ENCODE data around the gene FAM168B.

The FAM168B gene

GRCh38 chr2:130998561-130998960 is 94.7 kb downstream of the FAM168B start:
- no peak for TF ChIP-seq CTCF (IDR thresholded peaks at IDR 0.05; ENCODE audit: low read depth, low read length, missing control alignments)
- in situ Hi-C loops (cut with HindIII; ENCODE audit: low sequenced_read_pairs), result no loop called here
- DNase-seq (ENCODE audit: low read depth), result no peak
- no peak overlapping the region for H3K4me3 ChIP-seq (ENCODE audit: low read depth, low read length)
